Measurements from ENCODE around the gene IL1R1. TPM values are rescaled to one million over a fixed set of nuclear protein-coding genes. Genes with fewer than 3 reads are reported as not detected.

IL1R1 gene
- total and polyA plus RNA-seq, 2 of the 4 experiments (the other 2 are of a cell fraction), result 6.5 to 13.8 TPM

GRCh38 chr2:102194609-102195268 lies 52.2 kb downstream of the IL1R1 start:
- ChIA-PET CTCF (interaction anchor here (0.9 kb wide), 1 partner anchor 29 kb away, joined by 3 read pairs; no protein-coding TSS in a partner anchor), POLR2A (ENCODE audit: unreplicated experiment) (no interaction called here)
- no peak overlapping the region for H3K23ac ChIP-seq (ENCODE audit: low read depth, low read length)
- peaks cover 3% of the 10 kb centered on the region; the same call in 1 of the 2 replicates for H3K4me1 ChIP-seq (ENCODE audit: control insufficient read depth, insufficient read depth, low read length)
- H2BK5ac ChIP-seq (ENCODE audit: low read depth, low read length, poor library complexity, severe bottlenecking), result no peak overlapping the region
- no peak overlapping the region for H4K91ac ChIP-seq (ENCODE audit: insufficient read depth, low read depth, low read length)
- H4K5ac ChIP-seq (ENCODE audit: low read depth, low read length), result no peak overlapping the region
- H3K4me3 ChIP-seq (ENCODE audit: insufficient read depth, low read depth, low read length), result no peak overlapping the region
- H3K56ac ChIP-seq (ENCODE audit: extremely low read depth, insufficient read depth, low read length), result no peak overlapping the region
- no peaks in the 10 kb centered on the region for H4K20me1 ChIP-seq (ENCODE audit: insufficient read depth, low read length)
- no peak overlapping the region for H2AK5ac ChIP-seq (ENCODE audit: low read depth, low read length)
- no peak overlapping the region for H3K18ac ChIP-seq (ENCODE audit: low read depth, low read length)
- in situ Hi-C loops (cut with MboI; ENCODE audit: low sequenced_read_pairs) (no loop called here), dilution Hi-C loops (cut with HindIII; ENCODE audit: low sequenced_read_pairs, unreplicated experiment) (no loop called here), intact Hi-C loops (cut with micrococcal nuclease) (no loop called here)
- H3K9me3 ChIP-seq (ENCODE audit: control insufficient read depth, insufficient read depth, low read length), result no peaks in the 10 kb centered on the region
- H2BK15ac ChIP-seq (ENCODE audit: low read depth, low read length), result no peak overlapping the region
- H3K27me3 ChIP-seq (ENCODE audit: control insufficient read depth, insufficient read depth, low read length), result no peaks in the 10 kb centered on the region; the same call in 1 of the 2 replicates
- H4K8ac ChIP-seq (ENCODE audit: low read depth in 2 of 2, low read length in 2 of 2), result no peak overlapping the region
- H3K27ac ChIP-seq (ENCODE audit: insufficient read depth, low read length), result no peak overlapping the region
- no peak overlapping the region for H3K9ac ChIP-seq (ENCODE audit: low read depth, low read length)
- H3K79me1 ChIP-seq (ENCODE audit: low read depth in 1 of 2, low read length in 2 of 2), result no peaks in the 10 kb centered on the region
- H2BK20ac ChIP-seq (ENCODE audit: low read depth, low read length), result no peak overlapping the region
- H3K9me1 ChIP-seq (ENCODE audit: insufficient read depth, low read length), result no peaks in the 10 kb centered on the region
- H3K4me2 ChIP-seq (ENCODE audit: low read depth, low read length), result no peak overlapping the region
- TF ChIP-seq NFE2L2 (IDR thresholded peaks at IDR 0.05; ENCODE audit: low read depth, low read length), result no peak
- TF ChIP-seq MAZ (IDR thresholded peaks at IDR 0.05; ENCODE audit: borderline replicate concordance, low read depth, low read length), result no peak
- TF ChIP-seq CEBPB (IDR thresholded peaks at IDR 0.05; ENCODE audit: low read depth, low read length), result peak; percentile 26; the same call in 1 of the 2 replicates
- no peak overlapping the region for H2AK9ac ChIP-seq (replicated peaks; ENCODE audit: low read depth, low read length, poor library complexity)
- no peak overlapping the region for H2BK120ac ChIP-seq (ENCODE audit: low read depth, low read length)
- no CpG with 5 or more reads among the region's 5 CpGs for WGBS, 2 experiments (ENCODE audit: extremely low coverage in 2 of 2, insufficient read length in 1 of 2)
- H3K36me3 ChIP-seq (ENCODE audit: control insufficient read depth, insufficient read depth, low read length), result no peaks in the 10 kb centered on the region
- BruUV-seq (replicated peaks), result no TSS peak
- H2AFZ ChIP-seq (replicated peaks; ENCODE audit: low read length, poor library complexity), result no peak overlapping the region
- H3K14ac ChIP-seq (replicated peaks; ENCODE audit: low read depth, low read length), result no peak overlapping the region
- no peak overlapping the region for H3K4ac ChIP-seq (ENCODE audit: low read depth, low read length)
- ATAC-seq (ENCODE audit: low read depth) (no peak), DNase-seq (no peak)

Data from IMR-90 (cell line).